ENCODE results near the gene COBL. TPM values are rescaled to one million over a fixed set of nuclear protein-coding genes. Genes with fewer than 3 reads are reported as not detected.

COBL gene
- total RNA-seq, 1 donor from 2014 or later = 27.9 TPM

DNA sequence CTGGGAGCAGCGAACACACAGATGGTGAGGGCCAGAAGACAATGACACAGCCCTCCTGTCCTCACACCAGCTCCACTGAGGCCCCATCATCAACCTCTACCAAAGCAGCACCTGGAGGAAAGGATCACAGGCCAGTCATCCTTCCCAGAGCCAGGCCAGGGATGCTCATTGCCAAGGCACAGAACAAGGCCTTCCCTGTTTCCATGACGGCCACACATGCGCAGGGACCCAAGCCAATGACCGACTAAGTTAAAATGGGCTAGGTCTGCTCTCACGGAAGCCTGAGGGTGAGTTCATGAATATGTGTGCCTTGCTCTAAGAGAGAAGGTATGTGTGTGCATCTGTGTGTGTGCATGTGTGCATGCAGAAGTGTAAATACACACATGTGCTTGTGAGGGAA lies 39.6 kb downstream of the COBL start:
- intact Hi-C loops (cut with DNase I) = no loop called here
- H3K36me3 ChIP-seq = no peaks in the 10 kb centered on the region
- no peak overlapping the region for H3K27ac ChIP-seq
- TF ChIP-seq CTCF (IDR thresholded peaks at IDR 0.05) = no peak
- no peaks in the 10 kb centered on the region for H3K27me3 ChIP-seq (ENCODE audit: low read depth)
- DNase-seq (no peak), ATAC-seq (no peak)
- H3K4me1 ChIP-seq = no peaks in the 10 kb centered on the region
- no peaks in the 10 kb centered on the region for H3K9me3 ChIP-seq
- no peak overlapping the region for H3K4me3 ChIP-seq

GRCh38 chr7:51276091-51276605 lies 40.5 kb downstream of the COBL start:
- Histone ChIP-seq H3K36me3 (no peaks in the 10 kb centered on the region), H3K9me3 (no peaks in the 10 kb centered on the region), H3K4me1 (no peaks in the 10 kb centered on the region), H3K27ac (no peak overlapping the region), H3K27me3 (ENCODE audit: low read depth) (no peaks in the 10 kb centered on the region), H3K4me3 (no peak overlapping the region)
- intact Hi-C loops (cut with DNase I) = no loop called here
- DNase-seq = no peak
- no peak for TF ChIP-seq CTCF (IDR thresholded peaks at IDR 0.05)
- ATAC-seq = peak in 1 of 2 donors; percentile 19

GRCh38 chr7:51275532-51275931 lies 41.1 kb downstream of the COBL start:
- no peaks in the 10 kb centered on the region for H3K9me3 ChIP-seq
- H3K27ac ChIP-seq = no peak overlapping the region
- intact Hi-C loops (cut with DNase I) = no loop called here
- ATAC-seq (no peak), DNase-seq (no peak)
- no peak for TF ChIP-seq CTCF (IDR thresholded peaks at IDR 0.05)
- H3K4me3 ChIP-seq = no peak overlapping the region
- H3K4me1 ChIP-seq = no peaks in the 10 kb centered on the region
- no peaks in the 10 kb centered on the region for H3K36me3 ChIP-seq
- no peaks in the 10 kb centered on the region for H3K27me3 ChIP-seq (ENCODE audit: low read depth)

- H3K27me3 ChIP-seq (ENCODE audit: low read depth) = no peaks in the 10 kb centered on the region
- intact Hi-C loops (cut with DNase I) = no loop called here
- no peak overlapping the region for H3K4me3 ChIP-seq
- TF ChIP-seq CTCF (IDR thresholded peaks at IDR 0.05) = no peak
- no peaks in the 10 kb centered on the region for H3K4me1 ChIP-seq
- DNase-seq (no peak), ATAC-seq (no peak)
- no peak overlapping the region for H3K27ac ChIP-seq
- no peaks in the 10 kb centered on the region for H3K9me3 ChIP-seq
- H3K36me3 ChIP-seq = no peaks in the 10 kb centered on the region
Measured at GRCh38 chr7:51274955-51275354, 41.7 kb downstream of the COBL start.

- intact Hi-C loops (cut with DNase I) = no loop called here
- no peak for DNase-seq
- ATAC-seq = no peak
- Histone ChIP-seq H3K27ac (no peak overlapping the region), H3K36me3 (no peaks in the 10 kb centered on the region), H3K4me3 (no peak overlapping the region), H3K4me1 (no peaks in the 10 kb centered on the region), H3K9me3 (no peaks in the 10 kb centered on the region), H3K27me3 (ENCODE audit: low read depth) (no peaks in the 10 kb centered on the region)
- TF ChIP-seq CTCF (IDR thresholded peaks at IDR 0.05) = no peak
Measured at GRCh38 chr7:51274001-51274400, 42.6 kb downstream of the COBL start.

DNA sequence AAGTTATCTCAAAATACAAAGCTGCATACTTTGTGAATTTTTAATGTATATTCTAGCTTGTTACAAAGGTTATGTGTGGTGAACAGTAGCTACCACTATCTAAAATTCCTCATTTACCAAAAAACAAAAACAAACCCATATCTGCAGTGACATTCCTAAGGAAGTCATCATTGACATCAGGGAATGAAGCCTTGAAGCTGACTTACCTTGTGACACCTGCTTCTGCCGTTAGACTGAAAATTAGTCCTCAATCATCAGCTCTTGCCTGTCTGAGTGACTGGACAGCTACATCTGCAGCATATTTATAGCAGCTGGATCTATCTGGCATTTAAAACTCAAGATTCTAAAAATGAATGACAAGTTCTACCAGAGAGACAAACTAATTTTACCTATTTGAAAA lies 43.2 kb downstream of the COBL start:
- Histone ChIP-seq H3K27ac (no peak overlapping the region), H3K36me3 (no peaks in the 10 kb centered on the region), H3K4me3 (no peak overlapping the region), H3K4me1 (no peaks in the 10 kb centered on the region), H3K27me3 (ENCODE audit: low read depth) (no peaks in the 10 kb centered on the region), H3K9me3 (no peaks in the 10 kb centered on the region)
- no peak for TF ChIP-seq CTCF (IDR thresholded peaks at IDR 0.05)
- intact Hi-C loops (cut with DNase I) = no loop called here
- ATAC-seq (no peak), DNase-seq (no peak)
